Adrenal gland (tissue), 12 donors: ENCODE results near the gene ZDHHC19. TPM values are rescaled to one million over a fixed set of nuclear protein-coding genes. Genes with fewer than 3 reads are reported as not detected.
A peak's percentile ranks its signal among the peaks of the same experiment; 100 is the strongest.

ENCODE experiments used
- DNase-seq, 7 donors: peaks; one replicate each; pipeline ENCODE4 v3.0.0-alpha.2; 2019 to 2020
- H3K27ac ChIP-seq, 5 donors: fragments of 200-600 bp; sonication (generic) in 4 of 5; 1 replicate in 3 of 5; 2 replicates in 2 of 5; pipeline versions ENCODE4 v1.5.1 to v1.8.0; 2016 to 2020; ENCODE audit warnings: mild to moderate bottlenecking in 1 of 5
- H3K27me3 ChIP-seq: fragments of 200-600 bp; 2 replicates; pipeline ENCODE4 v1.8.0; 2021
- H3K36me3 ChIP-seq, 2 donors: fragments of 200-600 bp; replicated peaks in 1 of 2; 1 replicate in 1 of 2; 2 replicates in 1 of 2; pipeline versions ENCODE4 v1.5.1 to v1.8.0; 2018 to 2022
- H3K4me1 ChIP-seq, 2 donors: fragments of 200-600 bp; replicated peaks in 1 of 2; 1 replicate in 1 of 2; 2 replicates in 1 of 2; pipeline versions ENCODE4 v1.5.1 to v1.8.0; 2018 to 2021
- H3K4me3 ChIP-seq, 4 donors: fragments of 200-600 bp; sonication (generic) in 3 of 4; one replicate each; pipeline ENCODE4 v1.5.1; 2016 to 2018
- H3K9me3 ChIP-seq, 3 donors: fragments of 200-600 bp; sonication (generic) in 1 of 3; replicated peaks in 1 of 3; 1 replicate in 2 of 3; 2 replicates in 1 of 3; pipeline versions ENCODE4 v1.5.1 to v1.8.0; 2016 to 2021
- POLR2A ChIP-seq, 2 donors: fragments of 450-650 bp; IDR thresholded peaks; one replicate each; pipeline ENCODE4 v1.6.1; 2017; ENCODE audit warnings: antibody characterized with exemption in 2 of 2, mild to moderate bottlenecking in 2 of 2, moderate library complexity in 1 of 2
- WGBS, 4 donors: extraction: QIAGEN DNeasy Blood & Tissue Kit in 2 of 4; methylation state at CpG; one replicate each; pipeline versions ENCODE4 v1.1.5 to v1.1.7; 2013 to 2017; 5-methylcytosine and 5-hydroxymethylcytosine counted together
- intact Hi-C, 2 donors: fragments of 100-400 bp; cut with DNase I; formaldehyde crosslinking; loops; one replicate each; pipeline versions ENCODE4 v1.14.1 to v1.15.0; 2022 to 2023
- polyA plus RNA-seq, 3 donors: library from polyadenylated mRNA; stranded (reverse); fragments of 200-250 nt in 2 of 3; fragments of 350-450 nt in 1 of 3; fragmentation: Illumina TruSeq in 1 of 3; extraction: RNeasy Lipid Tissue Mini Kit (QIAGEN cat#74804) in 1 of 3; gene quantifications; one replicate each; pipeline ENCODE4 v1.2.3, GENCODE V29; 2013 to 2014
- total RNA-seq, 9 donors: library from RNA; depleted of rRNA in 4 of 9; stranded (reverse); fragments of >200 nt in 4 of 9; fragments of 120-200 nt in 1 of 9; fragmentation: NEBNext Ultra II Directional in 1 of 9; extraction: Animal tissue kit (Norgen Biotek cat#: 25700) in 1 of 9; gene quantifications; one replicate each; pipeline versions ENCODE4 v1.1.0 to v1.2.4, GENCODE V29; 2013 to 2023
- TF ChIP-seq, protein P1 (sequence below), 6 experiments: fragments of 450-650 bp in 4 of 6; fragments of 200-600 bp in 2 of 6; sonication (generic) in 1 of 6; IDR thresholded peaks; 1 replicate in 5 of 6; 2 replicates in 1 of 6; pipeline versions ENCODE4 v1.5.1 to v1.8.0; 2016 to 2021; ENCODE audit warnings: antibody characterized with exemption in 6 of 6, mild to moderate bottlenecking in 2 of 6, moderate library complexity in 1 of 6
- donor health status: healthy with polysubstance abuse.
- donor health status: Bipolar disorder and iron deficiency.
- donor health status: DM: yes; HTN: yes; CAD: no.
- donor health status: DM: no; HTN: no; CAD: no.
- donor health status: DM: no; HTN: no; CAD: no.
- donor health status: DM: yes; HTN: yes; CAD: no.

The ZDHHC19 gene
- total and polyA plus RNA-seq, 12 donors = 3.0 to 59.2 (median 7.4) TPM; not detected in 1

DNA sequence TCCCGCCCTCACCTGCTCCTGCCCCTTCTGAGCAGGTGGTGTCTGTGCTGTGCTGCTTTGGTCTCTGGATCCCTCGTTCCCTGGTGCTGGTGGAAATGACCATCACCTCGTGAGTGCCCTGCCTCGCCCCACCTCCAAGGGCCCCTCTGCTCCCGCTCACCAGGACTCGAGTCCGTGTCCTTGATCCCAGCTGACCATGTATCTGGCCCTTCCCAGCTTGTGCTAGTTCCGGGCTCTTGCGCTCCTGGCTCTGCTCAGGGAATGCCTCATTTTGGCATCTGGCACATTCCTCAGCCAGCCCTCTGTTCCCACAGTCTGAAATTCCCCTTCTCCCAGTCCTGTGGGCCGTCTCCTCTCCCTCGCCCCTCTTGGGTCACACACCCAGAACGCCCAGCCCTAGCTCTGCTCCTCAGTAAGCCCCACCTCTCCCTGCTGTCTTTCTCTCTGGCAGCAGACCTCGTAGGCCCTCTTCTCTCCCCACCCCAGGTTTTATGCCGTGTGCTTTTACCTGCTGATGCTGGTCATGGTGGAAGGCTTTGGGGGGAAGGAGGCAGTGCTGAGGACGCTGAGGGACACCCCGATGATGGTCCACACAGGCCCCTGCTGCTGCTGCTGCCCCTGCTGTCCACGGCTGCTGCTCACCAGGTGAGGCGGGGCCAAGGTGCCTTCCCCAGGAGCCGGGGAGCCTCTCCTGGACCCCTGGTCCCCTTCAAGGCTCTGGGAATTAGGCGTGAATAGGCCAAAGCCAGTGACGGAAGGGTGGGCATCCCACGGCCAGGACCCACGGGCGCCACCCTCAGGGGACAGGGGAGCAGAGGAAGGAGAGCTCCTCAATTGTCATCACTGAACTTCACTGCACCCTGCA, 16.7 kb upstream of the ZDHHC19 start:
- 35 to 50% (median 46%) methylated on average over 12 to 24 of the region's 24 CpGs for WGBS, 4 donors
- Histone ChIP-seq H3K4me1 (peaks cover 8 to 10% of the 10 kb centered on the region in 2 donors), H3K4me3 (no peak overlapping the region), H3K9me3 (no peaks in the 10 kb centered on the region), H3K27me3 (no peaks in the 10 kb centered on the region), H3K36me3 (no peaks in the 10 kb centered on the region), H3K27ac (peak overlapping the region in 3 of 5 donors; percentile 53 to 72 (median 62))
- TF ChIP-seq, protein P1, sequence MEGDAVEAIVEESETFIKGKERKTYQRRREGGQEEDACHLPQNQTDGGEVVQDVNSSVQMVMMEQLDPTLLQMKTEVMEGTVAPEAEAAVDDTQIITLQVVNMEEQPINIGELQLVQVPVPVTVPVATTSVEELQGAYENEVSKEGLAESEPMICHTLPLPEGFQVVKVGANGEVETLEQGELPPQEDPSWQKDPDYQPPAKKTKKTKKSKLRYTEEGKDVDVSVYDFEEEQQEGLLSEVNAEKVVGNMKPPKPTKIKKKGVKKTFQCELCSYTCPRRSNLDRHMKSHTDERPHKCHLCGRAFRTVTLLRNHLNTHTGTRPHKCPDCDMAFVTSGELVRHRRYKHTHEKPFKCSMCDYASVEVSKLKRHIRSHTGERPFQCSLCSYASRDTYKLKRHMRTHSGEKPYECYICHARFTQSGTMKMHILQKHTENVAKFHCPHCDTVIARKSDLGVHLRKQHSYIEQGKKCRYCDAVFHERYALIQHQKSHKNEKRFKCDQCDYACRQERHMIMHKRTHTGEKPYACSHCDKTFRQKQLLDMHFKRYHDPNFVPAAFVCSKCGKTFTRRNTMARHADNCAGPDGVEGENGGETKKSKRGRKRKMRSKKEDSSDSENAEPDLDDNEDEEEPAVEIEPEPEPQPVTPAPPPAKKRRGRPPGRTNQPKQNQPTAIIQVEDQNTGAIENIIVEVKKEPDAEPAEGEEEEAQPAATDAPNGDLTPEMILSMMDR (IDR thresholded peaks at IDR 0.05) = no peak
- peak in 1 of 2 donors; percentile 7 for TF ChIP-seq POLR2A (IDR thresholded peaks at IDR 0.05)
- DNase-seq = peak in 6 of 7 donors; percentile 53 to 76 (median 68)
- intact Hi-C loops = no loop called here

DNA sequence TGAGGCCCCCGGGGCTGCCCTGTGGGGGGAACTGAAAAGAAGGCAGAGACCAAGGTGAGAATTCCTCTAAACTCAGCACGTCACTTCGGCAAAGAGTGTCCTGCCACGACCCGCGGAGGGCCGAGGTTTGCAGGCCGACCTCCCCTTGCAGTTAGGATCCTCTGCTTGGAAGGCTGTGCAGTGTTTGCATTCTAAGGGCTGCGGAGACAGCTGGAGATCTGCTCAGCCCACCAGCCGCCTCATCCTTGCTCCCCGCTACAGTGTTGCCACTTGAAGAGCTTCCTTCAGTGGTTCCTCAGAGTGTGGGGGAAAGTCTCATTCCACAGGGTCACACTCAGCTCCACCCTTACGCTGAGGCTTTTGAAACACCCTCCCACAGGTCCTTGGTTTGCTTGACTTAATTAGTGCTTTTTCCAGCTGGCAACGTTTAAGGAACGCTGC, 15.9 kb upstream of the ZDHHC19 start:
- Histone ChIP-seq H3K27me3 (no peaks in the 10 kb centered on the region), H3K36me3 (no peaks in the 10 kb centered on the region), H3K9me3 (no peaks in the 10 kb centered on the region), H3K27ac (peak overlapping the region in 3 of 5 donors; percentile 53 to 72 (median 62)), H3K4me3 (no peak overlapping the region), H3K4me1 (peaks cover 8 to 10% of the 10 kb centered on the region in 2 donors)
- intact Hi-C loops = no loop called here
- WGBS, 4 donors = 67 to 78% (median 72%) methylated on average over 9 to 14 of the region's 14 CpGs
- no peak for DNase-seq
- TF ChIP-seq POLR2A (IDR thresholded peaks at IDR 0.05) = no peak
- TF ChIP-seq, protein P1 (IDR thresholded peaks at IDR 0.05) = no peak

DNA sequence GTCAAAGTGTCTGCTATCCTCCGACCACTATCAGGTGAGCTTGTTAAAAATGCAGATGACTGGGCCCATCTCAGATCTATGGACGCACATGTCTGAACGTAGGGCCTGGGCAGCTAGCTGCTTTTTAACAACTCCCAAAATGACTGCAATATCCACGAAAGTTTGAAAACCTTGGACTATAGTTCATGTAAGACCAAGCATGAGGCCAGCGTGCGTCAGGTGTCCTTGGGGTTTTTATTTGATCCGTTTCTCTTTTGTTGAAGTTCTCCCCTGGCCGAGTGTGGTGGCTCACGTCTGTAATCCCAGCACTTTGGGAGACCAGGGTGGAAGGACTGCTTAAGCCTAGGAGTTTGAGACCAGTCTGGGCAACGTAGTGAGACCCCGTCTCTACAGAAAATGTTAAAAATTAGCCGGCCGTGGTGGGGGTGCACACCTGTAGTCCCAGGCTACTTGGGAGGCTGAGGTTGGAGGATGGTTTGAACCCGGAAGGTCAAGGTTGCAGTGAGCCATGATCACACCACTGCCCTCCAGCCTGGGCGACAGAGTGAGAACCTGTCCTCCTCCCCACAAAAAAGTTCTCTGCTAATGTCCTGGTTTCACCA, 14.7 kb upstream of the ZDHHC19 start:
- 60 to 70% (median 65%) methylated on average over 14 to 15 of the region's 15 CpGs for WGBS, 4 donors

DNA sequence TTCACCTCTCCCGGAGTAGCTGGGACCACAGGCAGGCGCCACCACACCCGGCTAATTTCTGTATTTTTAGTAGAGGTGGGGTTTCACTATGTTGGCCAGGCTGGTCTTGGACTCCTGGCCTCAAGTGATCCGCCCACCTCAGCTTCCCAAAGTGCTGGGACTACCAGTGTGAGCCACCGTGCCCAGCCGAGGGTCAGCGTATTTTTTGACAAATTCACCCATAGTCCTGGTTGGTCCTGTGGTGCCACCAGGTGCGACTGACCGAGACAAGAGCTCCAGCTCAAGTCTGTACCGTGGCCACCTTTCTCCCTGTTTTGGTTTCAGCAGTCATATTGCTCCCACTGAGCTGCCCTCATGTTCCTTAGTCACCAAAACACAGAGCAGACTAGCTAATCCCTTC, 13.9 kb upstream of the ZDHHC19 start:
- 93 to 96% (median 96%) methylated on average over 10 of the region's 10 CpGs for WGBS, 4 donors
- H3K27ac ChIP-seq = peak overlapping the region in 1 of 5 donors; percentile 66
- no peaks in the 10 kb centered on the region for H3K9me3 ChIP-seq
- intact Hi-C loops = no loop called here
- no peak overlapping the region for H3K4me3 ChIP-seq
- no peak for TF ChIP-seq POLR2A (IDR thresholded peaks at IDR 0.05)
- TF ChIP-seq, protein P1 (IDR thresholded peaks at IDR 0.05) = no peak
- DNase-seq = no peak
- peaks cover 8 to 10% of the 10 kb centered on the region in 2 donors for H3K4me1 ChIP-seq
- no peaks in the 10 kb centered on the region for H3K36me3 ChIP-seq
- no peaks in the 10 kb centered on the region for H3K27me3 ChIP-seq

More for the DNA sequence above, 14.7 kb upstream of the ZDHHC19 start:
- intact Hi-C loops = no loop called here
- Histone ChIP-seq H3K27me3 (no peaks in the 10 kb centered on the region), H3K27ac (peak overlapping the region in 2 of 5 donors; percentile 51 to 66), H3K36me3 (no peaks in the 10 kb centered on the region), H3K4me1 (peaks cover 8 to 10% of the 10 kb centered on the region in 2 donors), H3K9me3 (no peaks in the 10 kb centered on the region), H3K4me3 (no peak overlapping the region)
- DNase-seq = peak in 6 of 7 donors; percentile 62 to 79 (median 69)
- TF ChIP-seq, protein P1 (IDR thresholded peaks at IDR 0.05) = no peak
- no peak for TF ChIP-seq POLR2A (IDR thresholded peaks at IDR 0.05)
